ENCODE data around the gene SAMM50. TPM values are rescaled to one million over a fixed set of nuclear protein-coding genes. Genes with fewer than 3 reads are reported as not detected.

Gene SAMM50
- total and polyA plus RNA-seq, 2 experiments from 2014 or later = 37.8 to 73.8 TPM

DNA sequence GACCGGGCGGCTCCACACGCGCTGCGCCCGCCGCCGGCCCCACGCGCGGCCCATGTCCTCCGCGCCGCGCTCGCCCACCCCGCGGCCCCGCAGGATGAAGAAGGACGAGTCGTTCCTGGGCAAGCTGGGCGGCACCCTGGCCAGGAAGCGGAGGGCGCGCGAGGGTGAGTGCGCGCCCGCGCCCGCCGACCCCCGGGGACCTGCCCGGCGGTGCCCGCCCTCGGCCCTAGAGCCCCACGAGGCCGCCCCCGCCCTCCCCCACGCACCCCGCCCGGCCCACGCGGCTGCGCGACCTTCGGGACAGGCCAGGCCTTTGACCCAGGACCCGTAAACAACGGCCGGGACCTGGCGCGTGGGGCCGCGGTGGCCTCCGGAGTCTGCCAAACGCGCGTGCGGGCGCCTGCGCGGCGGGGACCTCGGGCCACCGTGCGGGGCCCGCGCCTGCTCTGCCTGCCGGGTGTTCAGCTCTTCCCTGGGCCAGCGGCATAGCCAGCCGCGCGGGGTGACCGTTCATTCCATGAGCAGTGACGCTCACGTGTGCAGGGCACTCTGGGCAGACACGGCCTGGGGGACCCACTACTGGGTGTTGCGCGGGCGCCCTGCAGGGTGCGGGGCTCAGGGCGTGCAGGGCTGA lies 69.2 kb downstream of the SAMM50 start, which contains the start of gene PARVB:
TSS of gene PARVB (plus strand) at position 15 of the 634 bp plus-strand sequence. CDS start at position 53, 38 bp downstream.
- peaks cover 54% of the 10 kb centered on the region for H3F3A ChIP-seq (ENCODE audit: insufficient read depth)
- H3K9me2 ChIP-seq (ENCODE audit: insufficient read depth) = no peaks in the 10 kb centered on the region
- peak; percentile 71 for DNase-seq
- H3K27ac ChIP-seq = peak within 1 kb of the TSS; percentile 99
- peaks cover 58% of the 10 kb centered on the region for H3K4me1 ChIP-seq (ENCODE audit: insufficient read depth)
- no peak for TF ChIP-seq EZH2 (IDR thresholded peaks at IDR 0.05; ENCODE audit: insufficient read depth, poor library complexity, severe bottlenecking)
- no peak for TF ChIP-seq EZH2phosphoT487 (IDR thresholded peaks at IDR 0.05; ENCODE audit: insufficient read depth, low read depth)
- no peaks in the 10 kb centered on the region for H4K20me1 ChIP-seq (ENCODE audit: insufficient read depth)
- H3K9ac ChIP-seq = peak within 1 kb of the TSS; percentile 98
- H3K4me2 ChIP-seq (ENCODE audit: unreplicated experiment) = peak within 1 kb of the TSS; percentile 96
- WGBS, 2 experiments (ENCODE audit: low coverage in 1 of 2, low lambda C conversion rate in 2 of 2, missing lambda C conversion rate in 2 of 2) = 0% methylated on average over 44 to 71 of the region's 83 CpGs
- peak within 1 kb of the TSS; percentile 74 for H2AFZ ChIP-seq
- in situ Hi-C loops (cut with MboI) = no loop called here
- no peaks in the 10 kb centered on the region for H3K27me3 ChIP-seq (replicated peaks; ENCODE audit: insufficient read depth)
- peak within 1 kb of the TSS; percentile 89 for H3K4me3 ChIP-seq
- H3K9me3 ChIP-seq (ENCODE audit: low read depth) = no peaks in the 10 kb centered on the region
- H3K36me3 ChIP-seq (ENCODE audit: low read depth) = no peaks in the 10 kb centered on the region
- peaks cover 54% of the 10 kb centered on the region for H3K79me2 ChIP-seq (ENCODE audit: insufficient read depth)

DNA sequence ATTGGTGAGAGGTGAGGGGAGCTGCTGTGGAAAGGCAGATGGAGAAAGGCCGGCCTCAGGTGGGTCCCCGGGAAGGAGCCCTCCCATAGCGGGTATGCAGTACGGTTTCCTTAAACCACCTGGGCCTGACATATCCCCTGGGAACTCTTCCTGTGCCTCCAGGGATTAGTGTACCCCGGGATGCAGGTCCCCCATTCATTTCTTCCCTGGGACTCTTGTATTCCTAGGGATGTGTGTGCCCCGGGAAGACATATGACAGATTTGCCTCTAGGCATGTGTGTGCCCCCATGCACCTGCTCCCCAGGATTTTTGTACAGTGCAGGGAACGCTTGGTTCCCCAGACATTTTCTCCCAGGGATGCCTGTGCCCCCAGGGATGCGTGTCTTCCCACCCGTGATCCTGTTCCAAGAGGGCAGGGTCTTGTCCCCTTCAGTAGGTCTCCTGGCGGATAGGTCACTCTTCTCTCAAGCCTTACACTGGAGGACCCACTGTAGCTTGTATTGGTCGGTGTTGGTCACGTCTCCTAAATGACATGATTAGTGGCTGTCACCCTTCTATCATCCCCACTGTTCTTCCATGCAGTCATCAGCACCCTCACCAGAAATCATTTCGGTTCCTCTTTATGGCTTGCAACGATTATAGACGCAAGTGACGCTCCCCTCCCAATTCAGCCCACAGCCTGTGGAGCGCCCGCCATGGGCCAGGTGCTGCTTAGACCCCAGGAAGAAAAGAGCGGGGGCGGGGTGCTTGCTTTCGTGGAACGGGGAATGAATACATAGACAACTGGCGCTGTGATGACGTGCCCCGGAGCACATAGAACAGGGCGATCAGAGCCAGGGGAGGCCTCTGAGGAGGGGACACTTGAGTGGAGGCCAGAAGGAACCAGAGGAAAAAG lies 70.2 kb downstream of the SAMM50 start:
- peak; percentile 16 for DNase-seq
- Histone ChIP-seq H3K79me2 (ENCODE audit: insufficient read depth) (peaks cover 64% of the 10 kb centered on the region), H3K9me3 (ENCODE audit: low read depth) (no peaks in the 10 kb centered on the region), H4K20me1 (ENCODE audit: insufficient read depth) (no peaks in the 10 kb centered on the region), H3K4me3 (peak overlapping the region; percentile 89), H3K36me3 (ENCODE audit: low read depth) (no peaks in the 10 kb centered on the region), H3F3A (ENCODE audit: insufficient read depth) (peaks cover 49% of the 10 kb centered on the region), H3K9me2 (ENCODE audit: insufficient read depth) (no peaks in the 10 kb centered on the region), H3K9ac (peak overlapping the region; percentile 98), H3K27me3 (replicated peaks; ENCODE audit: insufficient read depth) (no peaks in the 10 kb centered on the region), H3K4me1 (ENCODE audit: insufficient read depth) (peaks cover 49% of the 10 kb centered on the region), H2AFZ (peak overlapping the region; percentile 73; the same call in 1 of the 2 replicates), H3K4me2 (ENCODE audit: unreplicated experiment) (peak overlapping the region; percentile 96), H3K27ac (peak overlapping the region; percentile 99)
- TF ChIP-seq EZH2 (IDR thresholded peaks at IDR 0.05; ENCODE audit: insufficient read depth, poor library complexity, severe bottlenecking) (no peak), EZH2phosphoT487 (IDR thresholded peaks at IDR 0.05; ENCODE audit: insufficient read depth, low read depth) (no peak)
- in situ Hi-C loops (cut with MboI) = no loop called here
- WGBS, 2 experiments (ENCODE audit: low coverage in 1 of 2, low lambda C conversion rate in 2 of 2, missing lambda C conversion rate in 2 of 2) = 46 to 51% methylated on average over 26 of the region's 26 CpGs

DNA sequence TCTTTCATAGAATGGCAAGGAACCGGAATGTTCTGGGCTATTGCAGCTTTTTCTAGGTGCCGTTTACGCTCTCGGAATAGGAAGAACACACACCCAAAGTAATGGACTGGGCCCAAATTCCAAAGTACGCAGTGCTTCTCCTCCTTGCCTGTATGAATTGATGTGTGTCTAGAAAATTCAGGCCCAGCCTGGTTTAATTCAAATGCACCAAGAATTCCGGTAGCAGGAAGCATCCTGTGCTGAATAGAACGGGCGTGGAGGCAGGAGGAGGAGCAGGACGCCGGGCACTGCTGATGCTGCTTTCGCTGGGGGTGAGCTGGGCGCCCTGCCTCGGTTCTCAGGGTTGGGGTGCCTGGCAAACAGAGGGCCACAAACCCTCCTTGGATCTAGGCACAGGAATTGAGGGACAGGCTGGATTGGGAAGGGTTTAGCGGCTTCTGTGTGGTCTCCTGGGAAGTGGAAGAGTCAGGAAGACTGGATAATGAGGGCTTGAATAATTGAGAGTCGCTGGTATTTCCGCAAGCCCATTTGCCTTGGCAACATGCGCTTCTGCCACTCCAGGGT lies 70.9 kb downstream of the SAMM50 start:
- TF ChIP-seq EZH2phosphoT487 (IDR thresholded peaks at IDR 0.05; ENCODE audit: insufficient read depth, low read depth) (no peak), EZH2 (IDR thresholded peaks at IDR 0.05; ENCODE audit: insufficient read depth, poor library complexity, severe bottlenecking) (no peak)
- H3K9ac ChIP-seq = peak overlapping the region; percentile 98
- H3K79me2 ChIP-seq (ENCODE audit: insufficient read depth) = peaks cover 72% of the 10 kb centered on the region
- DNase-seq = peak; percentile 79
- no peaks in the 10 kb centered on the region for H3K27me3 ChIP-seq (replicated peaks; ENCODE audit: insufficient read depth)
- H2AFZ ChIP-seq = peak overlapping the region; percentile 73
- peaks cover 41% of the 10 kb centered on the region for H3K4me1 ChIP-seq (ENCODE audit: insufficient read depth)
- H3F3A ChIP-seq (ENCODE audit: insufficient read depth) = peaks cover 42% of the 10 kb centered on the region
- H3K9me2 ChIP-seq (ENCODE audit: insufficient read depth) = no peaks in the 10 kb centered on the region
- H3K4me2 ChIP-seq (ENCODE audit: unreplicated experiment) = peak overlapping the region; percentile 96
- H3K4me3 ChIP-seq = peak overlapping the region; percentile 89
- no peaks in the 10 kb centered on the region for H4K20me1 ChIP-seq (ENCODE audit: insufficient read depth)
- no peaks in the 10 kb centered on the region for H3K9me3 ChIP-seq (ENCODE audit: low read depth)
- in situ Hi-C loops (cut with MboI) = no loop called here
- 4 to 6% methylated on average over 17 of the region's 17 CpGs for WGBS, 2 experiments (ENCODE audit: low coverage in 1 of 2, low lambda C conversion rate in 2 of 2, missing lambda C conversion rate in 2 of 2)
- peak overlapping the region; percentile 99 for H3K27ac ChIP-seq
- no peaks in the 10 kb centered on the region for H3K36me3 ChIP-seq (ENCODE audit: low read depth)

Measured in GM23248 (cell line).